SJSA1 (cell line): ENCODE results near the gene H1-8. TPM values are rescaled to one million over a fixed set of nuclear protein-coding genes. Genes with fewer than 3 reads are reported as not detected.

Experiments
- DNase-seq, 2 experiments: peaks; one replicate each; pipeline ENCODE4 v3.0.0-alpha.2; 2015 to 2020; ENCODE audit warnings: low spot score in 2 of 2, low read depth in 1 of 2
- H3K27ac ChIP-seq: fragments of 250-450 bp; sonication (Bioruptor Pico); 2 replicates; pipeline ENCODE4 v1.5.1; 2020; ENCODE audit warnings: mild to moderate bottlenecking, moderate library complexity
- H3K27me3 ChIP-seq: fragments of 250-450 bp; sonication (Bioruptor Pico); replicated peaks from 2 replicates; pipeline ENCODE4 v1.5.1; 2020; ENCODE audit warnings: mild to moderate bottlenecking, moderate library complexity
- H3K36me3 ChIP-seq: fragments of 250-450 bp; sonication (Bioruptor Pico); 2 replicates; pipeline ENCODE4 v1.5.1; 2020; ENCODE audit warnings: mild to moderate bottlenecking
- H3K4me1 ChIP-seq: fragments of 250-450 bp; sonication (Bioruptor Pico); replicated peaks from 2 replicates; pipeline ENCODE4 v1.6.1; 2021; ENCODE audit warnings: mild to moderate bottlenecking
- H3K4me3 ChIP-seq: fragments of 250-450 bp; sonication (Bioruptor Pico); 2 replicates; pipeline ENCODE4 v1.5.1; 2020; ENCODE audit warnings: mild to moderate bottlenecking
- H3K9me3 ChIP-seq: fragments of 250-450 bp; sonication (Bioruptor Pico); replicated peaks from 2 replicates; pipeline ENCODE4 v1.5.1; 2020; ENCODE audit warnings: mild to moderate bottlenecking
- total RNA-seq: library from RNA; depleted of rRNA; stranded (reverse); fragments of >200 nt; shearing (Covaris generic); gene quantifications from 2 replicates; pipeline ENCODE4 v1.2.3, GENCODE V29; 2014; rRNA removed

Gene H1-8
- total RNA-seq, 1 experiment from 2014 or later = not detected

- peak; percentile 96 to 97 for DNase-seq
- H3K27ac ChIP-seq = peak overlapping the region; percentile 75
- no peaks in the 10 kb centered on the region for H3K27me3 ChIP-seq
- no peaks in the 10 kb centered on the region for H3K9me3 ChIP-seq
- no peak overlapping the region for H3K4me3 ChIP-seq
- peaks cover 31% of the 10 kb centered on the region for H3K36me3 ChIP-seq
- peaks cover 55% of the 10 kb centered on the region for H3K4me1 ChIP-seq
Observed at GRCh38 chr3:129596194-129597086, 53.5 kb downstream of the H1-8 start.

DNA sequence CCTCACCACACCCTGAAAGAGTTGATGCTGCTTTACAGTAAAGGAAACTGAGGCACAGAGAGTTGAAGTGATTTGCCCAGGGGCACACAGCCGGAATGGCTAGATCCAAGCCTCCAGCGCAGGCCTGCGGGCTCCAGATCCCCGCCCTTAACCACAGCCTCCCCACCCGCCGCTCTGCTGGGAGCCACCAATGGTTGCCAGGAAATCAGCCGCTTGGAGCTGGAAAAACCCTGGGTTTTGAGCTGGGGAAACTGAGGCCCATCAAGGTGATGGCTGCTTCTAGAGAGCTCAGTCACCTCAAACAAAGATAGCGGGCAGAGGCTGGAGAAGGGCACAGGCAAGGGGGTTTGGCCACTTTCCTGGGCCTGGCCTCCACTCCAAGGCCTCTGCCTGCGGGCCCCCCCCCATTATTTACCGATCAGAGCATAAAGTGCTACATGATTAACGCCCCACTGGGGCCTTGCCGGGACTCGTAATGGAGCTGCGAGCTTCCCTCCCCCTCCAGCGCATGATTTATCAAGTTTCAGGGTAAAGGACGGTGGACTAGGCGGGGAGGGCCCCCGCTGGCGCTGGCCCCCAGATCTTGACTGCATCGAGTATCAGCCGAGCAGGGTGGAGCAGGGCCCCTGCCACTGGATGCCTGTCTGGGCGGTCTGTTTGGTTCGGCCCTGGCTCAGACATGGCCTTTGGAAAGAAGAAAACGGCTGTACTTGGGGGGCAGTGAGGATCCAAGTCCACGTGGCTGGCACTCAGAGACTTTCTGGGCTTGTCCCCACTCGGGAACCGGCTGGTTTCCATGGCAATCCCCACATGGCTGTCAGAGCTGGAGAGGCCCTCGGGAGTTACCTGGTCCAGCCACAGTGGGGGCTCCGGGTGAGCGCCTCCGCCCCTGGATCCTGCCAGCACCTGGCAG lies 54.4 kb downstream of the H1-8 start:
- peak; percentile 14 to 65 for DNase-seq
- Histone ChIP-seq H3K4me3 (no peak overlapping the region), H3K9me3 (no peaks in the 10 kb centered on the region), H3K27ac (peak overlapping the region; percentile 75), H3K27me3 (no peaks in the 10 kb centered on the region), H3K36me3 (peaks cover 33% of the 10 kb centered on the region), H3K4me1 (peaks cover 57% of the 10 kb centered on the region)

- peak overlapping the region; percentile 75 for H3K27ac ChIP-seq
Observed at GRCh38 chr3:129598000-129598381, 55.0 kb downstream of the H1-8 start.

GRCh38 chr3:129598484-129598883 lies 55.5 kb downstream of the H1-8 start:
- DNase-seq = no peak
- H3K9me3 ChIP-seq = no peaks in the 10 kb centered on the region
- H3K27ac ChIP-seq = 0 out of 2 replicates have a peak overlapping the region, but pooled peaks have one; percentile 3
- H3K36me3 ChIP-seq = peaks cover 35% of the 10 kb centered on the region
- no peaks in the 10 kb centered on the region for H3K27me3 ChIP-seq
- peaks cover 68% of the 10 kb centered on the region for H3K4me1 ChIP-seq
- no peak overlapping the region for H3K4me3 ChIP-seq

More at GRCh38 chr3:129598000-129598381, 55.0 kb downstream of the H1-8 start:
- no peak overlapping the region for H3K4me3 ChIP-seq
- H3K4me1 ChIP-seq = peaks cover 63% of the 10 kb centered on the region
- no peaks in the 10 kb centered on the region for H3K27me3 ChIP-seq
- DNase-seq = no peak
- H3K9me3 ChIP-seq = no peaks in the 10 kb centered on the region
- H3K36me3 ChIP-seq = peaks cover 39% of the 10 kb centered on the region

DNA sequence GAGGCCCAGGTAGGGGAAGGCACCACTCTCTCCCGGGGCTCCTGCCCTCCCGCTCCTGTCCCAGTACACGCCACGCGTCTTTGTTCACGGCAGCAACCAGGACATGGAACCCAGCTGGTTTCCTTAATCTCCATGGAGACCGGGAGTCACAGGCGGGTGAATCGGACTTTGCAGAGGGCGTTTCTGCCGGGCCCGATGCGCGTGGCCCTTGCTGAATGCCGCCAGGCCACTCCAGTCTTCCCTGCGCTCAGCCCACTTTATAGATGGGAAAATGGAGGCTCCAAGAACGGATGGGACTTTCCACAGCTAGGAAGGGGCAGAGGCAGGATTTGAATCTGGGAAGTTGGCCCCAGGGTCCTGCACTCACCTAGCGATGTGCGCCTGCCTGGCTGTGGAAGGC lies 56.1 kb downstream of the H1-8 start:
- H3K9me3 ChIP-seq = no peaks in the 10 kb centered on the region
- peak overlapping the region; percentile 36 for H3K27ac ChIP-seq
- DNase-seq = no peak
- peaks cover 74% of the 10 kb centered on the region for H3K4me1 ChIP-seq
- peaks cover 31% of the 10 kb centered on the region for H3K36me3 ChIP-seq
- no peak overlapping the region for H3K4me3 ChIP-seq
- H3K27me3 ChIP-seq = no peaks in the 10 kb centered on the region

- Histone ChIP-seq H3K4me3 (no peak overlapping the region), H3K4me1 (peaks cover 79% of the 10 kb centered on the region)
- peak; percentile 83 to 94 for DNase-seq
Observed at GRCh38 chr3:129599607-129600006, 56.6 kb downstream of the H1-8 start.

DNA sequence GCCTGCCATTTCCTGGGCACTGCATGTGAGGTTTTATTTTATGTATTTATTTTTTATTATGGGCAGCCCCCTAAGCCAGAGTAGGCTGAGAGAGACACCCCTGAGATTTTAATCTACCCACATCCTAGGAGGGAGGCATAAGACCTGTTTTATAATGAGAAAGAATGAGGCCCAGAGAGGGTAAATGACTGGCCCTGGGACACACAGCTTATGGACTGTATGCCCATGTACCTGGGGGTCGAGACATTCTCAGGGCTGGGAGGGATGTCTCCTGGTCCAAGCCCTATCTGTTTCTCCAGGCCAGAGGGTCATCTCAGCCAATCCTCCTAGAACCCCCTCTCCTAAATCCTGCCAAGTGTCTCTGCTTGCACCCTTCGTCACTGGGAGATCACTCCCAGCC lies 57.4 kb downstream of the H1-8 start:
- Histone ChIP-seq H3K4me3 (no peak overlapping the region), H3K27me3 (no peaks in the 10 kb centered on the region), H3K9me3 (no peaks in the 10 kb centered on the region), H3K4me1 (peaks cover 84% of the 10 kb centered on the region), H3K27ac (peak overlapping the region; percentile 36), H3K36me3 (peaks cover 38% of the 10 kb centered on the region)
- DNase-seq = no peak

More at GRCh38 chr3:129599607-129600006, 56.6 kb downstream of the H1-8 start:
- Histone ChIP-seq H3K27me3 (no peaks in the 10 kb centered on the region), H3K9me3 (no peaks in the 10 kb centered on the region), H3K36me3 (peaks cover 34% of the 10 kb centered on the region), H3K27ac (peak overlapping the region; percentile 36)

Other genes with a start within 250 kb of the H1-8 start
- gene EFCAB12, start 114.5 kb upstream of the H1-8 start, total RNA-seq = 0.03 TPM in 1 of 2 replicates, not detected in the other
- 15.2 and 23.6 TPM in 2 replicates for gene MBD4, start 103.2 kb upstream of the H1-8 start, total RNA-seq
- gene IFT122, start 103.0 kb upstream of the H1-8 start, total RNA-seq = 13.3 and 14.4 TPM in 2 replicates
- gene RHO, start 14.5 kb upstream of the H1-8 start, total RNA-seq = not detected in 2 replicates
- gene PLXND1, start 63.5 kb downstream of the H1-8 start, total RNA-seq = 80.1 and 91.6 TPM in 2 replicates